GM21447 (cell line): Measurements from ENCODE around the gene CFAP299.
"Not testable (repeated sequence)": the region's sequence is repeated elsewhere in the genome, so short reads cannot be mapped to it uniquely, and the experiment has no call there.

Experiments used
- ATAC-seq: cut with Tn5 transposase; IDR thresholded peaks from one replicate; pipeline ENCODE4 v1.9.1; 2021; ENCODE audit not compliant: unreplicated experiment

The CFAP299 gene

GRCh38 chr4:80586716-80587115 lies 251.2 kb downstream of the CFAP299 start:
- ATAC-seq, result no peak

GRCh38 chr4:80587871-80588385 lies 252.4 kb downstream of the CFAP299 start:
- ATAC-seq, result no peak

- no peak for ATAC-seq
Measured at GRCh38 chr4:80592950-80593349, 257.4 kb downstream of the CFAP299 start.

- no peak for ATAC-seq
Measured at GRCh38 chr4:80594701-80595100, 259.2 kb downstream of the CFAP299 start.

- no peak for ATAC-seq
Measured at GRCh38 chr4:80608281-80608980, 272.9 kb downstream of the CFAP299 start.

- ATAC-seq, result no peak
Measured at GRCh38 chr4:80610199-80610598, 274.7 kb downstream of the CFAP299 start.

GRCh38 chr4:80610845-80611677 lies 275.5 kb downstream of the CFAP299 start:
- peak; percentile 85 for ATAC-seq

GRCh38 chr4:80611678-80611979 lies 276.1 kb downstream of the CFAP299 start:
- ATAC-seq, result peak; percentile 5

GRCh38 chr4:80613470-80613869 lies 277.9 kb downstream of the CFAP299 start:
- ATAC-seq, result no peak

GRCh38 chr4:80614319-80614718 lies 278.8 kb downstream of the CFAP299 start:
- ATAC-seq, result no peak

GRCh38 chr4:80615099-80615498 lies 279.6 kb downstream of the CFAP299 start:
- no peak for ATAC-seq

GRCh38 chr4:80619070-80619674 lies 283.6 kb downstream of the CFAP299 start:
- no peak for ATAC-seq

- no peak for ATAC-seq
Measured at GRCh38 chr4:80631861-80632260, 296.3 kb downstream of the CFAP299 start.

- ATAC-seq, result no peak
Measured at GRCh38 chr4:80637190-80637589, 301.7 kb downstream of the CFAP299 start.

- no peak for ATAC-seq
Measured at GRCh38 chr4:80646061-80646460, 310.5 kb downstream of the CFAP299 start.

- ATAC-seq, result no peak
Measured at GRCh38 chr4:80655662-80656061, 320.1 kb downstream of the CFAP299 start.

GRCh38 chr4:80670118-80670517 lies 334.6 kb downstream of the CFAP299 start:
- ATAC-seq, result not testable (repeated sequence)

GRCh38 chr4:80678413-80678812 lies 342.9 kb downstream of the CFAP299 start:
- no peak for ATAC-seq

- ATAC-seq, result no peak
Measured at GRCh38 chr4:80680934-80681333, 345.4 kb downstream of the CFAP299 start.

GRCh38 chr4:80685214-80685613 lies 349.7 kb downstream of the CFAP299 start:
- ATAC-seq, result no peak

- ATAC-seq, result not testable (repeated sequence)
Measured at GRCh38 chr4:80687736-80688135, 352.2 kb downstream of the CFAP299 start.

GRCh38 chr4:80694171-80694570 lies 358.6 kb downstream of the CFAP299 start:
- no peak for ATAC-seq
